Peyer's patch (tissue), 4 donors: ENCODE data around the gene KSR2.

Experiments used
- POLR2A ChIP-seq, 2 donors: fragments of 450-650 bp; IDR thresholded peaks; one replicate each; pipeline ENCODE4 v1.5.1; 2017; ENCODE audit warnings: antibody characterized with exemption in 2 of 2, mild to moderate bottlenecking in 2 of 2, moderate library complexity in 2 of 2
- TF ChIP-seq, protein P1 (sequence below), 6 experiments: fragments of 450-650 bp in 4 of 6; fragments of 200-600 bp in 2 of 6; sonication (generic) in 1 of 6; IDR thresholded peaks; one replicate each; pipeline ENCODE4 v1.5.1; 2017 to 2019; ENCODE audit warnings: antibody characterized with exemption in 6 of 6, mild to moderate bottlenecking in 3 of 6, moderate library complexity in 1 of 6

- TF ChIP-seq, protein P1, sequence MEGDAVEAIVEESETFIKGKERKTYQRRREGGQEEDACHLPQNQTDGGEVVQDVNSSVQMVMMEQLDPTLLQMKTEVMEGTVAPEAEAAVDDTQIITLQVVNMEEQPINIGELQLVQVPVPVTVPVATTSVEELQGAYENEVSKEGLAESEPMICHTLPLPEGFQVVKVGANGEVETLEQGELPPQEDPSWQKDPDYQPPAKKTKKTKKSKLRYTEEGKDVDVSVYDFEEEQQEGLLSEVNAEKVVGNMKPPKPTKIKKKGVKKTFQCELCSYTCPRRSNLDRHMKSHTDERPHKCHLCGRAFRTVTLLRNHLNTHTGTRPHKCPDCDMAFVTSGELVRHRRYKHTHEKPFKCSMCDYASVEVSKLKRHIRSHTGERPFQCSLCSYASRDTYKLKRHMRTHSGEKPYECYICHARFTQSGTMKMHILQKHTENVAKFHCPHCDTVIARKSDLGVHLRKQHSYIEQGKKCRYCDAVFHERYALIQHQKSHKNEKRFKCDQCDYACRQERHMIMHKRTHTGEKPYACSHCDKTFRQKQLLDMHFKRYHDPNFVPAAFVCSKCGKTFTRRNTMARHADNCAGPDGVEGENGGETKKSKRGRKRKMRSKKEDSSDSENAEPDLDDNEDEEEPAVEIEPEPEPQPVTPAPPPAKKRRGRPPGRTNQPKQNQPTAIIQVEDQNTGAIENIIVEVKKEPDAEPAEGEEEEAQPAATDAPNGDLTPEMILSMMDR (IDR thresholded peaks at IDR 0.05) = no peak
- no peak for TF ChIP-seq POLR2A (IDR thresholded peaks at IDR 0.05)
Measured at GRCh38 chr12:117985182-117985581, 16.4 kb upstream of the KSR2 start.
